K562 (cell line): Measurements from ENCODE around the gene OR6K2. TPM values are rescaled to one million over a fixed set of nuclear protein-coding genes. Genes with fewer than 3 reads are reported as not detected.

Source experiments
- ATAC-seq: fragments of 200-7000 bp; cut with Tn5 transposase; 3 replicates; pipeline ENCODE4 v1.9.1; 2020; ENCODE audit warnings: moderate library complexity
- BruUV-seq: library from RNA; stranded (reverse); fragments of 400-500 nt; replicated peaks from 2 replicates; lab custom pipeline; 2021; lab: Mats Ljungman, UMichigan
- CTCF ChIA-PET: fragments of 300-600 bp; formaldehyde crosslinking; extraction: SDS; loops from one replicate; lab custom pipeline; 2021; ENCODE audit warnings: low intra/inter-chr PET ratio; lab: Yijun Ruan, JAX
- POLR2A ChIA-PET: fragments of 300-600, 350-650 bp; sonication (Branson Sonifier 250); formaldehyde crosslinking; extraction: SDS; loops from one replicate; lab custom pipeline; 2021; ENCODE audit warnings: antibody characterized with exemption, inconsistent platforms; lab: Yijun Ruan, JAX
- DNase-seq, 4 experiments: peaks; one replicate each; pipeline versions ENCODE4 v3.0.0 to v3.0.0-alpha.2; 2011 to 2018; ENCODE audit warnings: low spot score in 3 of 4, mixed read lengths in 3 of 4; ENCODE audit errors: extremely low read depth in 1 of 4
- FAIRE-seq: peaks from 2 replicates; lab custom pipeline; 2011; peaks lifted over from hg19 to GRCh38; lab: Jason Lieb, UNC
- H2AFZ ChIP-seq: 2 replicates; pipeline ENCODE4 v1.6.0; 2011; ENCODE audit warnings: low read depth, low read length, control low read depth, inconsistent platforms
- H3K27ac ChIP-seq: fragments of 200-600 bp; 3 replicates; pipeline ENCODE4 v1.8.0; 2011; ENCODE audit warnings: low read depth, mild to moderate bottlenecking, control low read depth, inconsistent platforms, low read length, moderate library complexity, mixed read lengths; ENCODE audit errors: extremely low read depth
- H3K27me3 ChIP-seq, 2 experiments: fragments of 300-600 bp in 1 of 2; 2 replicates in 1 of 2; 3 replicates in 1 of 2; pipeline versions ENCODE4 v1.6.0 to v1.8.0; 2011; ENCODE audit warnings: inconsistent platforms in 2 of 2, low read length in 2 of 2, mild to moderate bottlenecking in 1 of 2, mixed read lengths in 1 of 2, moderate library complexity in 1 of 2; ENCODE audit not compliant: control insufficient read depth in 2 of 2, insufficient read depth in 2 of 2
- H3K36me3 ChIP-seq: fragments of 300-600 bp; 3 replicates; pipeline ENCODE4 v1.8.0; 2011; ENCODE audit warnings: mild to moderate bottlenecking, low read length, inconsistent platforms; ENCODE audit not compliant: control insufficient read depth, insufficient read depth
- H3K4me1 ChIP-seq, 2 experiments: fragments of 200-600 bp in 1 of 2; replicated peaks in 1 of 2; 2 replicates in 1 of 2; 3 replicates in 1 of 2; pipeline versions ENCODE4 v1.5.1 to v1.8.0; 2011; ENCODE audit warnings: inconsistent platforms in 2 of 2, low read length in 2 of 2, mild to moderate bottlenecking in 1 of 2, mixed read lengths in 1 of 2, moderate library complexity in 1 of 2; ENCODE audit not compliant: control insufficient read depth in 2 of 2, insufficient read depth in 2 of 2
- H3K4me2 ChIP-seq: 2 replicates; pipeline ENCODE4 v1.6.1; 2011; ENCODE audit warnings: low read length, control low read depth, inconsistent platforms, mixed read lengths; ENCODE audit not compliant: insufficient read depth
- H3K4me3 ChIP-seq: fragments of 200-600 bp; sonication (generic), shearing (Covaris generic); 2 replicates; pipeline ENCODE4 v1.5.1; 2016; ENCODE audit warnings: control low read depth, inconsistent platforms
- H3K79me2 ChIP-seq: fragments of 200-600 bp; 3 replicates; pipeline ENCODE4 v1.8.0; 2011; ENCODE audit warnings: low read length, inconsistent platforms; ENCODE audit not compliant: control insufficient read depth, insufficient read depth
- H3K9ac ChIP-seq, 2 experiments: 2 replicates each; pipeline versions ENCODE4 v1.6.0 to v1.6.1; 2011; ENCODE audit warnings: low read depth in 2 of 2, low read length in 2 of 2, control low read depth in 1 of 2, inconsistent platforms in 1 of 2, mild to moderate bottlenecking in 1 of 2, mixed read lengths in 1 of 2; ENCODE audit not compliant: insufficient read depth in 1 of 2
- H3K9me1 ChIP-seq: one replicate; pipeline ENCODE4 v1.6.0; 2011; ENCODE audit warnings: inconsistent platforms, mild to moderate bottlenecking, low read length, moderate library complexity; ENCODE audit not compliant: control insufficient read depth, insufficient read depth
- H3K9me3 ChIP-seq: replicated peaks from 2 replicates; pipeline ENCODE4 v1.5.1; 2011; ENCODE audit warnings: low read depth, low read length, inconsistent platforms; ENCODE audit not compliant: control insufficient read depth, insufficient read depth
- H4K20me1 ChIP-seq: replicated peaks from 2 replicates; pipeline ENCODE4 v1.6.1; 2011; ENCODE audit warnings: low read length, inconsistent platforms, mixed read lengths; ENCODE audit not compliant: control insufficient read depth, insufficient read depth
- ATF3 ChIP-seq, 2 experiments: fragments of 450-650 bp in 1 of 2; sonication (generic) in 1 of 2; formaldehyde crosslinking in 1 of 2; IDR thresholded peaks in 1 of 2; conservative IDR thresholded peaks in 1 of 2; 2 replicates each; pipeline versions ENCODE4 v1.6.1 to v1.8.1; 2016 to 2023; ENCODE audit warnings: mild to moderate bottlenecking in 2 of 2, moderate library complexity in 2 of 2, inconsistent platforms in 1 of 2, missing genetic modification reagents in 1 of 2
- TARDBP ChIP-seq: fragments of 450-650 bp; IDR thresholded peaks from 2 replicates; pipeline ENCODE4 v1.6.1; 2016
- THAP7 ChIP-seq: fragments of 250-450 bp; sonication (Bioruptor Pico); IDR thresholded peaks from 2 replicates; pipeline ENCODE4 v1.5.0; 2021
- ZNF165 ChIP-seq: fragments of 250-450 bp; sonication (Bioruptor Pico); IDR thresholded peaks from 2 replicates; pipeline ENCODE4 v1.4.0; 2020; ENCODE audit warnings: borderline replicate concordance
- ZNF586 ChIP-seq: fragments of 450-650 bp; formaldehyde crosslinking; conservative IDR thresholded peaks from 2 replicates; pipeline ENCODE4 v1.4.0; 2020; ENCODE audit warnings: mild to moderate bottlenecking, moderate library complexity
- WGBS: fragments of 100-300 bp; shearing (Covaris generic); methylation state at CpG from one replicate; pipeline ENCODE4 v1.1.6; 2016; ENCODE audit warnings: low coverage, mixed read lengths; ENCODE audit not compliant: insufficient coverage; ENCODE audit errors: missing lambda C conversion rate; 5-methylcytosine and 5-hydroxymethylcytosine counted together
- in situ Hi-C: fragments of 300-500 bp; cut with MboI; formaldehyde crosslinking; loops from 4 replicates; pipeline ENCODE4 v1.15.0; 2018; ENCODE audit warnings: inconsistent platforms, mixed read lengths
- intact Hi-C: fragments of 100-400 bp; cut with micrococcal nuclease; formaldehyde crosslinking; loops from 2 replicates; pipeline ENCODE4 v1.14.2; 2022
- polyA plus RNA-seq, 8 experiments: library from polyadenylated mRNA; depleted of rRNA in 4 of 8; stranded (reverse) in 5 of 8; unstranded in 3 of 8; fragments of >200 nt; fragmentation: Nextera tagmentation in 2 of 8; fragmentation: Illumina TruSeq in 1 of 8; extraction: Ambion mirVana in 2 of 8; extraction: Trizol in 1 of 8; gene quantifications; 2 replicates each; pipeline versions ENCODE4 v1.2.1 to v1.2.3, GENCODE V29; 2011 to 2014; ENCODE audit warnings: inconsistent platforms in 1 of 8, missing spikeins in 1 of 8
- total RNA-seq, 7 experiments: library from RNA; depleted of rRNA in 6 of 7; stranded (reverse); fragments of >200 nt in 6 of 7; fragmentation: Illumina TruSeq in 2 of 7; extraction: Trizol in 2 of 7; gene quantifications; 2 replicates each; pipeline versions ENCODE4 v1.2.1 to v1.2.3, GENCODE V29; 2011 to 2021; ENCODE audit warnings: low replicate concordance in 1 of 7

The OR6K2 gene
- total and polyA plus RNA-seq, 9 of the 15 experiments (the other 6 are each of a cell fraction or from before 2014, with no cell fraction given), result not detected

GRCh38 chr1:158716335-158716734 lies 15.9 kb upstream of the OR6K2 start:
- BruUV-seq, result no TSS peak
- ATAC-seq, result no peak
- no peak for DNase-seq
- WGBS, result 56% methylated on average over 1 of the region's 1 CpG
- no peaks in the 10 kb centered on the region for H3K36me3 ChIP-seq
- no peaks in the 10 kb centered on the region for H3K79me2 ChIP-seq
- no peaks in the 10 kb centered on the region for H4K20me1 ChIP-seq
- in situ Hi-C loops, result no loop called here
- POLR2A ChIA-PET, result no interaction called here
- CTCF ChIA-PET, result no interaction called here
- no peak overlapping the region for H2AFZ ChIP-seq
- H3K4me3 ChIP-seq, result no peak overlapping the region
- no peak for FAIRE-seq
- no peak overlapping the region for H3K9ac ChIP-seq
- no peaks in the 10 kb centered on the region for H3K9me1 ChIP-seq
- no peak overlapping the region for H3K27ac ChIP-seq
- no peaks in the 10 kb centered on the region for H3K9me3 ChIP-seq
- H3K4me2 ChIP-seq, result no peak overlapping the region
- intact Hi-C loops, result no loop called here
- H3K27me3 ChIP-seq, result no peaks in the 10 kb centered on the region
- no peaks in the 10 kb centered on the region for H3K4me1 ChIP-seq
- TF ChIP-seq ATF3 (IDR thresholded peaks at IDR 0.05) (peak; percentile 42; the same call in 1 of the 2 replicates), ATF3 (CRISPR knock-in tag; conservative IDR thresholded peaks at IDR 0.05) (no peak), THAP7 (CRISPR knock-in tag) (no peak), ZNF586 (CRISPR knock-in tag) (no peak)
- TF ChIP-seq, all 486 proteins: peak for 1

GRCh38 chr1:158714754-158715153 lies 14.3 kb upstream of the OR6K2 start:
- peak overlapping the region; percentile 5 for H2AFZ ChIP-seq
- no TSS peak for BruUV-seq
- no peaks in the 10 kb centered on the region for H3K36me3 ChIP-seq
- H3K27ac ChIP-seq, result no peak overlapping the region
- H3K4me3 ChIP-seq, result no peak overlapping the region
- H4K20me1 ChIP-seq, result no peaks in the 10 kb centered on the region
- ATAC-seq (peak; percentile 79; the same call in 2 of the 3 replicates), FAIRE-seq (no peak), DNase-seq (peak in 2 of 4 experiments; percentile 23 to 35)
- WGBS, result 27% methylated on average over 1 of the region's 1 CpG
- H3K9me3 ChIP-seq, result no peaks in the 10 kb centered on the region
- in situ Hi-C loops (no loop called here), intact Hi-C loops (no loop called here)
- POLR2A ChIA-PET, result no interaction called here
- no peak overlapping the region for H3K4me2 ChIP-seq
- H3K27me3 ChIP-seq, result no peaks in the 10 kb centered on the region
- no peaks in the 10 kb centered on the region for H3K79me2 ChIP-seq
- H3K9me1 ChIP-seq, result no peaks in the 10 kb centered on the region
- no peak for TF ChIP-seq ZNF165 (CRISPR knock-in tag)
- TF ChIP-seq TARDBP, result no peak
- H3K9ac ChIP-seq, result no peak overlapping the region
- no peaks in the 10 kb centered on the region for H3K4me1 ChIP-seq
- CTCF ChIA-PET, result no interaction called here
